HG02938 (cell line): ENCODE results near the gene BDKRB2.

Experiments
- ATAC-seq: cut with Tn5 transposase; IDR thresholded peaks from one replicate; pipeline ENCODE4 v1.9.1; 2021; ENCODE audit warnings: mild to moderate bottlenecking, moderate library complexity; ENCODE audit not compliant: unreplicated experiment

The BDKRB2 gene

DNA sequence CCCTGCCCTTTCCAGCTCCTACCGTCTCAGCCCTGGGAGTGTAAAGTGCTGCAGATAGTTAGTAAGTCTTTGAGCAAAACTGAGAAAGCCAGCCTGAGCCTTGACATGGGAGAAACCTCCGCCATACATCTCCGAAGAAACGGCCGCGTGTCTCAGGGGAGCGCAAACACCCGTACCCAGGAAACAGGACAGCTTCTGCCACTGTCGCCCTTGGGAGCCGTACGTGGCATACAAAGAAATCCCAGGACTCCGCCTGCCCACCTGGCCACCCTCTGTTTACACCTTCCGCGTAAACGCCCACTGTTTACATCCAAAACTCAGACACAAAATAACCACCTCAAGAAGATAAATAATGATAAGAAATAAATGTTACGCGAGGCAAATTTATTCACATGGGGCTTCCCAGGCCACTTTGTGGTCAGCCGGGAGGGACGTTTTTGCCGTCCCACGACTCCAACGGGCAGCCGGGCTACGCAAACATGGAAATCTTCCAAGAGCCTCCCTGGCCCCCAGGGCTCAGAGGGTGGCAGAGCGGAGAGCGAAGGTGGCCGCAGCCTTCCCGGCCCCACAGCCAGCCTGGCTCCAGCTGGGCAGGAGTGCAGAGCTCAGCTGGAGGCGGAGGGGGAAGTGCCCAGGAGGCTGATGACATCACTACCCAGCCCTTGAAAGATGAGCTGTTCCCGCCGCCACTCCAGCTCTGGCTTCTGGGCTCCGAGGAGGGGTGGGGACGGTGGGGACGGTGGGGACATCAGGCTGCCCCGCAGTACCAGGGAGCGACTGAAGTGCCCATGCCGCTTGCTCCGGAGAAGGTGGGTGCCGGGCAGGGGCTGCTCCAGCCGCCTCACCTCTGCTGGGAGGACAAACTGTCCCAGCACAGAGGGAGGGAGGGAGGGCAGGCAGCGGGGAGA lies at the start of gene BDKRB2:
Gene BDKRB2, plus strand, starts transcription at position 689 of the 908 bp plus-strand sequence. CDS start 32,269 bp downstream, outside the sequence.
- no peak for ATAC-seq

DNA sequence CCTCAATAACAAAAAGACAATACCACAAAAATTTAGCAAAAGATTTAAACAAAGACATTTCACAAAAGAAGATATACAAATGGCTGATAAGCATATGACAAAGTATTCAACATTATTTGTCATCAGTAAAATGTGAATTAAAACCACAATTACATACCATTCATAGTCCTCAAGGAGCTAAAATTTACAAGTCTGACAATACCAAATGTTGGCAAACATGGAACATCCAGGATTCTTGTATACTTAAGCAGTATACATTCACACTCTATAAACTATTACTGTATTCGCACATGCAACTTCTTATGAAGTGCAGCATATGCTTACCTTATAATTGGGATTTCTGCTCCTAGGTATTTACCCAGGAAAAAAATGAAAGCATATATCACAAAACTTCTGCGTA lies 49.7 kb upstream of the BDKRB2 start:
- no peak for ATAC-seq

- ATAC-seq, result no peak
Measured at GRCh38 chr14:96156804-96157760, 47.6 kb upstream of the BDKRB2 start.

- ATAC-seq, result no peak
Measured at GRCh38 chr14:96158735-96159134, 45.9 kb upstream of the BDKRB2 start.

- no peak for ATAC-seq
Measured at GRCh38 chr14:96160076-96160912, 44.3 kb upstream of the BDKRB2 start.

- no peak for ATAC-seq
Measured at GRCh38 chr14:96160913-96161310, 43.7 kb upstream of the BDKRB2 start.

- no peak for ATAC-seq
Measured at GRCh38 chr14:96161636-96162035, 43.0 kb upstream of the BDKRB2 start.

GRCh38 chr14:96162265-96162664 lies 42.4 kb upstream of the BDKRB2 start:
- no peak for ATAC-seq

GRCh38 chr14:96162741-96163140 lies 41.9 kb upstream of the BDKRB2 start:
- no peak for ATAC-seq

- no peak for ATAC-seq
Measured at GRCh38 chr14:96164861-96165490, 39.7 kb upstream of the BDKRB2 start.

GRCh38 chr14:96165493-96166436 lies 38.9 kb upstream of the BDKRB2 start:
- ATAC-seq, result no peak

- ATAC-seq, result no peak
Measured at GRCh38 chr14:96166461-96167223, 38.0 kb upstream of the BDKRB2 start.

- ATAC-seq, result no peak
Measured at GRCh38 chr14:96167224-96168148, 37.2 kb upstream of the BDKRB2 start.

DNA sequence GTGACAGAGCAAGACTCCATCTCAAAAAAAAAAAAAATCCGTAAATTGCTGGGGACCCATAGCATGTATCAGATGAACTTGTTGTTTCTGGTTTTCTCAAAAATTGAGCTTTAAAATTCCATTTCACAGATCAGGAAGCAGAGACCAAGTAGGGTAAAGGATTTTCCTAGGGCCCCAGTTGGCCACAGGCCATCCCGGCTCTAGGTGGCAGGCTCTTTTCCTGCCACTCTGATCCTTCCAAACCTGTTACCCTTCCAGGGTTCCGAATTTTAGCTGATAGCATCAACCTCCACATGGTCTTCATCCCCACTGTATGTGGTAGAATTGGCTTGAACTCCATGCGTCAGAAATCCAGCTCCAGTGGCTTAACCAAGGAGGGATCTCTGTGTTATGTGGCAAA lies 36.1 kb upstream of the BDKRB2 start:
- no peak for ATAC-seq

GRCh38 chr14:96170961-96171592 lies 33.6 kb upstream of the BDKRB2 start:
- ATAC-seq, result no peak

DNA sequence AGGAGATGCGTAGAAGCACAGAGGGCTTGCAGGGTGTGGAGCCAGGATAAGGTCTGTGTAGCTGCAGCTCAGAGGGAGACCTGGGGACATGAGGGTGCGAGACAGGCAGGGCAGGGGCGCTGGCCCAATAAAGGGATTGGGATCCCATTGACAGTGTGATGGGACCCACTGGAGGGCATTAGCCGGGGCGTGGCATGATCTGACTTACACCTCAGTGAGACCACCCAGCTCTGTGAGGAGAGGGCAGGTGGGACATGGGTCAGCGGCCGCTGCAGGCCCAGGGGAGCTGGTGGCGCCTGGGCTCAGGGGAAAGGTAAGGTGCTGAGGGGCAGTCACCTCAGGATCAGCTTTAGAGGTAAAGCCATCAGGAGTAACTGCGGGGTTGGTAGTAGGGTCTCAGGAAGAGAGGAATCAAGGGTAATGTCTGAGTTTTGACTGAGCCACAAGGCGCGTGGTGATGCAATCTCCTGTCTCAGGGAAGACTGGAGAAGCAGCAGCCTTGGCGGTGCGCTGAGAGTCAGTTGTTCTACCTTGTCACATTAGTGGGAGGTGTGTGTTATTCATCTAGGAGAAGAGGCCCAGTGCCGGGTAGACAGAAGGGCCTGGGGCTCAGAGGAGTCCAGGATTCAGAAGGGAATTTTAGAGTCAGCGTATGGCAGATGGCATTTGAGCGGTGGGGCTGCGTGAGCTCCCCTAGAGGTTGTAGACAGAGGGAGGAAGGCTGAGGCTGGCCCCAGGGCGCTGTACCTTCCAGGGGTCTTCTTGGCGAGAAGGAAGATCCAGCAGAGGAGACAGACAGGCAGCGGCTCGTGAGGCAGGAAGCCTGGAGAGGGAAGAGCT lies 30.8 kb upstream of the BDKRB2 start:
- no peak for ATAC-seq
